ENCODE results near the gene ZNF628. TPM values are rescaled to one million over a fixed set of nuclear protein-coding genes. Genes with fewer than 3 reads are reported as not detected.
A peak's percentile ranks its signal among the peaks of the same experiment; 100 is the strongest.

ZNF628 gene
- total and polyA plus RNA-seq, 2 of the 8 experiments (the other 6 are each of a cell fraction or from before 2014, with no cell fraction given) = 1.7 to 10.8 TPM

- Histone ChIP-seq H2BK20ac (ENCODE audit: low read length) (no peak overlapping the region), H4K5ac (ENCODE audit: insufficient read length, low read depth, low read length) (no peak overlapping the region), H2BK12ac (ENCODE audit: low read depth, low read length) (peak overlapping the region; percentile 1; the same call in 1 of the 2 replicates), H3K14ac (ENCODE audit: insufficient read length) (no peak overlapping the region), H3K9ac (replicated peaks in 1 of 4; ENCODE audit: extremely low read depth in 1 of 4, low read depth in 3 of 4, low read length in 3 of 4) (no peak overlapping the region; a peak in 1 of 7 replicates), H3K4me3 (ENCODE audit: extremely low read depth in 1 of 4, insufficient read depth in 2 of 4, low read depth in 3 of 4, low read length in 4 of 4) (no peak overlapping the region), H3K23ac (ENCODE audit: insufficient read length) (no peak overlapping the region), H4K8ac (ENCODE audit: extremely low read depth, insufficient read depth, low read length) (no peak overlapping the region; the same call in 1 of the 2 replicates), H3K9me3 (ENCODE audit: insufficient read depth in 2 of 2, low read depth in 1 of 2, low read length in 1 of 2) (0 out of 4 replicates have a peak, but pooled peaks cover 0 to 9% of the 10 kb centered on the region in 2 experiments), H3K27me3 (replicated peaks in 1 of 4; ENCODE audit: control insufficient read depth in 3 of 4, extremely low read depth in 1 of 4, insufficient read depth in 3 of 4, low read length in 3 of 4) (peaks cover 4 to 19% (median 15%) of the 10 kb centered on the region in 4 experiments; a peak in 6 of 7 replicates), H2BK120ac (replicated peaks; ENCODE audit: low read depth, low read length) (no peak overlapping the region), H3K36me3 (ENCODE audit: control insufficient read depth in 2 of 4, insufficient read depth in 4 of 4, low read length in 3 of 4) (no peaks in the 10 kb centered on the region), H3K27ac (ENCODE audit: low read depth, low read length) (no peak overlapping the region), H2AFZ (ENCODE audit: low read length) (no peak overlapping the region), H2AK5ac (ENCODE audit: low read depth, low read length) (0 out of 2 replicates have a peak overlapping the region, but pooled peaks have one; percentile 1), H3K56ac (replicated peaks; ENCODE audit: insufficient read length, low read depth, low read length) (peak overlapping the region; percentile 100), H2BK5ac (ENCODE audit: low read depth, low read length) (no peak overlapping the region), H3K79me2 (ENCODE audit: control insufficient read depth in 1 of 2, insufficient read depth in 2 of 2, low read length in 2 of 2) (no peaks in the 10 kb centered on the region), H3K4ac (replicated peaks; ENCODE audit: insufficient read length, low read depth, low read length) (no peak overlapping the region), H2BK15ac (ENCODE audit: low read length) (no peak overlapping the region; the same call in 1 of the 2 replicates), H4K20me1 (replicated peaks in 1 of 2; ENCODE audit: control insufficient read depth in 1 of 2, insufficient read depth in 2 of 2, low read length in 2 of 2) (peaks cover 2 to 22% of the 10 kb centered on the region in 2 experiments), H4K91ac (replicated peaks; ENCODE audit: insufficient read length, low read length) (peak overlapping the region; percentile 95), H3K18ac (ENCODE audit: extremely low read depth, low read length) (no peak overlapping the region), H3K4me1 (replicated peaks in 1 of 4; ENCODE audit: control insufficient read depth in 3 of 4, insufficient read depth in 4 of 4, low read length in 3 of 4) (peaks cover 0 to 6% (median 0%) of the 10 kb centered on the region in 4 experiments; a peak in 3 of 7 replicates), H3K79me1 (ENCODE audit: low read depth, low read length) (peaks cover 6% of the 10 kb centered on the region), H3K4me2 (ENCODE audit: insufficient read depth in 1 of 2, low read depth in 2 of 2, low read length in 2 of 2) (no peak overlapping the region), H3K23me2 (ENCODE audit: low read depth, low read length) (peaks cover 13% of the 10 kb centered on the region; the same call in 1 of the 2 replicates)
- DNase-seq (ENCODE audit: low read depth in 1 of 2, low spot score in 2 of 2) (no peak), FAIRE-seq (peak; percentile 72)
- 81% methylated on average over 3 of the region's 4 CpGs; no CpG with 5 or more reads in 1 of the 2 experiments for WGBS, 2 experiments (ENCODE audit: extremely low coverage in 1 of 2, insufficient coverage in 1 of 2, insufficient read length in 1 of 2, insufficient replicate concordance in 2 of 2, low coverage in 1 of 2, low lambda C conversion rate in 2 of 2, missing lambda C conversion rate in 1 of 2)
- POLR2A ChIA-PET (ENCODE audit: partially characterized antibody) = interaction anchor here (0.7 kb wide), 1 partner anchor 33 kb away, joined by 3 read pairs; no protein-coding TSS in a partner anchor
- CTCF ChIA-PET (ENCODE audit: partially characterized antibody) = no interaction called here
- TF ChIP-seq SP2 (IDR thresholded peaks at IDR 0.05; ENCODE audit: low read length) = no peak
- TF ChIP-seq RAD21 (IDR thresholded peaks at IDR 0.05 in 1 of 2, conservative IDR thresholded peaks at IDR 0.05 in 1 of 2; ENCODE audit: low read depth in 2 of 2, low read length in 2 of 2) = no peak
- TF ChIP-seq BACH1 (IDR thresholded peaks at IDR 0.05; ENCODE audit: low read length) = no peak
- no peak for TF ChIP-seq PHF8 (conservative IDR thresholded peaks at IDR 0.05; ENCODE audit: low read depth, low read length)
- TF ChIP-seq RNF2 (IDR thresholded peaks at IDR 0.05; ENCODE audit: borderline replicate concordance, low read depth, low read length, missing control alignments, poor library complexity, severe bottlenecking) = no peak
- TF ChIP-seq SUZ12 (IDR thresholded peaks at IDR 0.05; ENCODE audit: low read length) = no peak
- TF ChIP-seq HDAC2 (IDR thresholded peaks at IDR 0.05; ENCODE audit: borderline replicate concordance in 1 of 2, low read depth in 2 of 2, low read length in 2 of 2) = no peak
- TF ChIP-seq NANOG (IDR thresholded peaks at IDR 0.05; ENCODE audit: insufficient read depth, low read depth, low read length, poor library complexity, severe bottlenecking) = no peak
- TF ChIP-seq ASH2L (IDR thresholded peaks at IDR 0.05; ENCODE audit: low read length) = no peak
- no peak for TF ChIP-seq SP1 (IDR thresholded peaks at IDR 0.05; ENCODE audit: low read depth, low read length)
- no peak for TF ChIP-seq SIX5 (IDR thresholded peaks at IDR 0.05; ENCODE audit: low read depth, low read length)
- no peak for TF ChIP-seq RFX5 (IDR thresholded peaks at IDR 0.05; ENCODE audit: borderline replicate concordance, low read depth, low read length)
- TF ChIP-seq TCF12 (IDR thresholded peaks at IDR 0.05; ENCODE audit: low read depth, low read length) = no peak
Observed at GRCh38 chr19:55435020-55435419, 41.4 kb upstream of the ZNF628 start.
